ENCODE data around the gene SDSL.

SDSL gene

DNA sequence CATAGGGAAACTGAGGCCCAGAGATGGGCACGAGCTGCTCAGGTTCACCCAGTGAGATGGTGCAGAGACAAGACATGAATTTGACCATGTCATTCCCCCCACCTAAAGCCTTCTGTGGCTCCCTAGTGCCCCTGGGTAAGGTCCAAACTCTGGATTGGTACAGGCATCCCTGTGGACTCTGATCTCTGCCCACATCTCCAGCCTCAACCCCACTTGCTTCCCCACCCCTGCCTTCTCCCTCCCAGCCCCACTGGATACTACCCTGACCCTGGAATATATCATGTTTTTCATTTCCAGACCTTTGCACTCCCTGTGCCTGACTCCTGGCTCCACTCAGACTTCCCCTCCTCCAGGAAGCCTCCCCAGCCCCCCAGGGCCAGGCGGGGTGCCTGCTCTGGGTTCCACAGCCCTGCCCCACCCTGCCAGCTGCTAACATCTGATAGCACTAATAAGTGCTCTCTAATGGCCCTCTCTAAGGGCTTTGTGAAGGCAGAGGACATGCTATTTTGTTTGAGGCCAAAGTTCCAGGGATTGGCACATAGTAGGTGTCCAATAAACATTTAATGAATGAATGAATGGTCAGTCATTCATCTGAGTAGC, 1.1 kb upstream of the SDSL start:
- no peak for TF ChIP-seq ZNF274 (IDR thresholded peaks at IDR 0.05; ENCODE audit: low read depth, low read length)
- H3K4me3 ChIP-seq (ENCODE audit: low read length): no peak overlapping the region

DNA sequence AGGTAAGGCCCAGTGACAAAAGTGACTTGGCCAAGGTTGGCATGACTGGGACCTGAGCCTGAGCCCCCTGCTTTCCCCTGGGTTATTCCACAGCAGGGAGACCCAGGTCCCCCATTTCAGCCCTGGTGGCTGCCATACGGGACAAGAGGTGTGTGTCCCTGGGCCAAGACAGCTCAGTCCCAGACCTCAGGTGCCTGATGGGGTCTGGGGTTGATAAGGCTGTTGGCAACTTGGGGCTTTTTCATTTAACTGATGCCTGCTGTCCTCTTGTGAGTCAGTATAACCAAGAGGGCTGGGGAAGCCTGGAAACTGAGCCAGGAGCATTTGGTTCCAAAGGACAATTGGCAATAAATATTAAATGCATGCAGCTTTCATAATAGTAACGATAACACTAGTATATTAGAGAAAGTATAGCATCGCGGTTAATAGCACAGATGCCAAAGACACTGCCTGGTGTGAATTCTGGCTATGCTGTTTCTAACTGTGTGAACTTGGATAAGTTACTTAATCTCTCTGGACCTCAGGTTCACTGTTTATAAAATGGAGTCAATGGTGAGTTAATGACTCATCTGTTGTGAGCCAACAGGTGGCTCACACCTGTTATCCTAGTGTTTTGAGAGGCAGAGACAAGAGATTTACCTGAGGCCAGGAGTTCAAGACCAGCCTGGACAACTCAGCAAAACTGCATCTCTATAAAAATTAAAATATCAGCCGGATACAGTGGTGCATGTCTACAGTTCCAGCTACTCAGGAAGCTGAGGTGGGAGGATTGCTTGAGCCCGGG, 898 bp downstream of the SDSL start:
- no peak for TF ChIP-seq ZNF274 (IDR thresholded peaks at IDR 0.05; ENCODE audit: low read depth, low read length)
- peak overlapping the region; percentile 71; the same call in 1 of the 2 replicates for H3K4me3 ChIP-seq (ENCODE audit: low read length)

- no peak for TF ChIP-seq ZNF274 (IDR thresholded peaks at IDR 0.05; ENCODE audit: low read depth, low read length)
- no peak overlapping the region for H3K4me3 ChIP-seq (ENCODE audit: low read length)
Observed at GRCh38 chr12:113424456-113424855, 2.3 kb downstream of the SDSL start.

DNA sequence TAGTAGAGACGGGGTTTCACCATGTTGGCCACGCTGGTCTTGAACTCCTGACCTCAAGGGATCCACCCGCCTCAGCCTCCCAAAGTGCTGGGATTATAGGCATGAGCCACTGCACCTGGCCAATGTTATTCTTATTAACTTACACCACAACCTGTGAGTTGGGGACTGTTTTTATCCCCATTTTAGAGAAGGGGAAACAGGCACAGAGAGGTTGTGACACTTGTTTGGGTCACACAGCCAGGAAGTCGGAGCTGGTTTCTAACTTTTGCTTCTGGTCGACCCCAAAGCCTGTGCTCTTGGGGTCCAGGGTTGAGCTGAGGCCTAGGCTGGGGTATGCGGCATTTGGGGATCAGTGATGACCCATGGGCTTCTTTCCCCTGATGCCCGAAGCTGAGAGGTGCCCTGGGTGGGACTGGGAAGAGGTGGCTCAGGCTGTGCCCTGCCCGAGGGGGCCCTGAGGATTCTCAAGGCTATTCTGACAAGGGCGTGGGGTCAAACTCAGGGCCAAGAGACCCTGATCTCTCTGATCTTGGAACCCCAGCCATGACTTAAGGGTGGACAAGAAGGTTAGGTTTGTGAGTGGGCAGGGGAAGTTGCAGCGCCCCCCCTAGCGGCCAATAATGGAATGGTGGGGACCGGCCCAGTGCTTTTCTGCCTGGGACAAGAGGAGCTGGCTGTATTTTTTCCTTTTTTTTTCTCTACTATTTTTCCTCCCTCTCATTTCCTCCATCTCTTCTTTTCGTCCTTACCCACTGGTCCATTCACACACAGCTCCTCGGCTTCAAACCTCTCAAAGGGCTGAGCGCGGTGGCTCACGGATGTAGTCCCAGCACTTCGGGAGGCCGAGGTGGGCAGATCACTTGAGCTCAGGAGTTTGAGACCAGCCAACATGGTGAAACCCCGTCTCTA, 3.0 kb downstream of the SDSL start:
- H3K4me3 ChIP-seq (ENCODE audit: low read length): no peak overlapping the region
- TF ChIP-seq ZNF274 (IDR thresholded peaks at IDR 0.05; ENCODE audit: low read depth, low read length): no peak

- H3K4me3 ChIP-seq (ENCODE audit: low read length): no peak overlapping the region
- no peak for TF ChIP-seq ZNF274 (IDR thresholded peaks at IDR 0.05; ENCODE audit: low read depth, low read length)
Observed at GRCh38 chr12:113425960-113426453, 3.8 kb downstream of the SDSL start.

DNA sequence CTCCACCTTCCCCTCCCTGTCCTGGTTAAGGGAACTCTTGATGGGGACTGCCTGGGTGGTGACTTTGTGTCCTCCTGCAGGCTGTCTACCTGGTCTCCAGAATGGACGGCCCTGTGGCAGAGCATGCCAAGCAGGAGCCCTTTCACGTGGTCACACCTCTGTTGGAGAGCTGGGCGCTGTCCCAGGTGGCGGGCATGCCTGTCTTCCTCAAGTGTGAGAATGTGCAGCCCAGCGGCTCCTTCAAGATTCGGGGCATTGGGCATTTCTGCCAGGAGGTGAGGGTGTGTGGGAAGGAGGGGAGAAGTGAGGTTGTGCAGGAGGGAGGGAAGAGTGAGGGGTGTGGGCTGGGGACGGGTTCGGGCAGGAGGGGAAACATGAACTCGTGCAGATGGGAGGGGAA, 5.7 kb downstream of the SDSL start:
- H3K4me3 ChIP-seq (ENCODE audit: low read length): no peak overlapping the region
- TF ChIP-seq ZNF274 (IDR thresholded peaks at IDR 0.05; ENCODE audit: low read depth, low read length): no peak

GRCh38 chr12:113428482-113428881, 6.3 kb downstream of the SDSL start:
- TF ChIP-seq ZNF274 (IDR thresholded peaks at IDR 0.05; ENCODE audit: low read depth, low read length): no peak

GRCh38 chr12:113432986-113433385, 10.8 kb downstream of the SDSL start:
- no peak for TF ChIP-seq ZNF274 (IDR thresholded peaks at IDR 0.05; ENCODE audit: low read depth, low read length)
- no peak overlapping the region for H3K4me3 ChIP-seq (ENCODE audit: low read length)

More at GRCh38 chr12:113428482-113428881, 6.3 kb downstream of the SDSL start:
- no peak overlapping the region for H3K4me3 ChIP-seq (ENCODE audit: low read length)

DNA sequence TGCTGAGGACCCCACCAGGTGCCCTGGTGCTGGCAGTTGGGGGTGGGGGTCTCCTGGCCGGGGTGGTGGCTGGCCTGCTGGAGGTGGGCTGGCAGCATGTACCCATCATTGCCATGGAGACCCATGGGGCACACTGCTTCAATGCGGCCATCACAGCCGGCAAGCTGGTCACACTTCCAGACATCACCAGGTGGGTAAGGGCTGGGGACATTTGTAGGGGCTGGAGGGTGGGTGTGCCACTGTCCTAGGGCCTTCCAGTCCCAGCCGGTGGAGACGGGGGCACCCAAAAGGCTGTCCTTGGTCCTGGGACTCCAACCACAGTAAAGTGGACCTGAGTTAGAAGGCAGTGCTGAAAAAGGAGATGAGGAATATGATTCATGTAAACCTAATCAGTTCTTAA, 13.2 kb downstream of the SDSL start:
- TF ChIP-seq ZNF274 (IDR thresholded peaks at IDR 0.05; ENCODE audit: low read depth, low read length): no peak
- no peak overlapping the region for H3K4me3 ChIP-seq (ENCODE audit: low read length)

DNA sequence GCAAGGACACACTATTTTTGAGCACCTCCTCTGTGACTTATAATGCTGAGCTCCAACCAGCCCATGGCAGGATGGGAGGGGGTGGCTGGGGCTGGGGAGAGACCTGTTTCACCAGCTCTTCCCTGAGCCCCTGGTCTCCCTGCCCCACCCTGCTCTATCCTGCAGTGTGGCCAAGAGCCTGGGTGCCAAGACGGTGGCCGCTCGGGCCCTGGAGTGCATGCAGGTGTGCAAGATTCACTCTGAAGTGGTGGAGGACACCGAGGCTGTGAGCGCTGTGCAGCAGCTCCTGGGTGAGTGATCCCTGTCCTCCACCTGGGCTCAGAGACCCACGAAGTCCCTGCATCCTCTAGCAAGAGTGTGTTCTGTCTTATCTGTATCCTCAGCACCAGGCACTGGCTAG, 14.4 kb downstream of the SDSL start:
- no peak overlapping the region for H3K4me3 ChIP-seq (ENCODE audit: low read length)
- no peak for TF ChIP-seq ZNF274 (IDR thresholded peaks at IDR 0.05; ENCODE audit: low read depth, low read length)

- H3K4me3 ChIP-seq (ENCODE audit: low read length): no peak overlapping the region
- TF ChIP-seq ZNF274 (IDR thresholded peaks at IDR 0.05; ENCODE audit: low read depth, low read length): no peak
Observed at GRCh38 chr12:113436993-113437728, 15.0 kb downstream of the SDSL start.

DNA sequence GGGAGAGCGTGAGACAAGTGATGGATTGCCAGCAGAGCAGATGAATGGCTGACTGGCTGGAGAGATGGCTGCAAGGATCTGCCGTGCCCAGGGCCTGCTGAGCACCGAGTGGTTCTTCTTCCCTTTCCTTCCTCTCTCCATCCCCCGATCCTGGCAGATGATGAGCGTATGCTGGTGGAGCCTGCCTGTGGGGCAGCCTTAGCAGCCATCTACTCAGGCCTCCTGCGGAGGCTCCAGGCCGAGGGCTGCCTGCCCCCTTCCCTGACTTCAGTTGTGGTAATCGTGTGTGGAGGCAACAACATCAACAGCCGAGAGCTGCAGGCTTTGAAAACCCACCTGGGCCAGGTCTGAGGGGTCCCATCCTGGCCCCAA, 15.5 kb downstream of the SDSL start:
- H3K4me3 ChIP-seq (ENCODE audit: low read length): no peak overlapping the region
- no peak for TF ChIP-seq ZNF274 (IDR thresholded peaks at IDR 0.05; ENCODE audit: low read depth, low read length)

- no peak for TF ChIP-seq ZNF274 (IDR thresholded peaks at IDR 0.05; ENCODE audit: low read depth, low read length)
Observed at GRCh38 chr12:113438523-113439300, 16.5 kb downstream of the SDSL start.

More at GRCh38 chr12:113438523-113439300, 16.5 kb downstream of the SDSL start:
- no peak overlapping the region for H3K4me3 ChIP-seq (ENCODE audit: low read length)
